HCT116 (cell line): ENCODE data around the gene MIA3. TPM values are rescaled to one million over a fixed set of nuclear protein-coding genes. Genes with fewer than 3 reads are reported as not detected.

ENCODE experiments used
- ATAC-seq: fragments of 200-7000 bp; cut with Tn5 transposase; 2 replicates; pipeline ENCODE4 v1.9.1; 2020; ENCODE audit warnings: mild to moderate bottlenecking, moderate library complexity
- BruUV-seq: library from RNA; stranded (reverse); fragments of 400-500 nt; replicated peaks from 2 replicates; lab custom pipeline; 2021; lab: Mats Ljungman, UMichigan
- CTCF ChIA-PET: fragments of 300-600 bp; sonication (Branson Sonifier 250); formaldehyde crosslinking; loops from one replicate; lab custom pipeline; 2021; ENCODE audit warnings: antibody characterized with exemption; lab: Charles Lee
- POLR2A ChIA-PET: fragments of 300-600, 350-600 bp; sonication (Branson Sonifier 250); formaldehyde crosslinking; loops from one replicate; lab custom pipeline; 2021; ENCODE audit warnings: antibody characterized with exemption; lab: Charles Lee
- RAD21 ChIA-PET, 2 experiments: fragments of 300-600 bp; sonication (Branson Sonifier 250); formaldehyde crosslinking; loops; one replicate each; lab custom pipeline; 2023; ENCODE audit warnings: low total read pairs in 2 of 2; ENCODE audit not compliant: uncharacterized antibody in 2 of 2, unreplicated experiment in 2 of 2, low non-redundant PET in 1 of 2; lab: Charles Lee
- DNase-seq: peaks from one replicate; pipeline ENCODE4 v3.0.0-alpha.2; 2010; ENCODE audit warnings: low read depth, low spot score
- H2AFZ ChIP-seq: fragments of 200-600 bp; shearing (Covaris generic), sonication (generic); 2 replicates; pipeline ENCODE4 v1.6.1; 2017; ENCODE audit warnings: low read depth, mixed run types, mixed read lengths, antibody characterized with exemption, low read length; ENCODE audit not compliant: poor library complexity, severe bottlenecking
- H3K27ac ChIP-seq: 2 replicates; pipeline ENCODE4 v1.5.1; 2012; ENCODE audit warnings: low read depth, low read length
- H3K27me3 ChIP-seq: fragments of 200-600 bp; sonication (generic); 2 replicates; pipeline ENCODE4 v1.6.1; 2016; ENCODE audit warnings: mixed run types, low read length, mixed read lengths; ENCODE audit not compliant: insufficient read depth
- H3K36me3 ChIP-seq, 2 experiments: fragments of 200-500 bp in 1 of 2; fragments of 200-600 bp in 1 of 2; sonication (Bioruptor generic) in 1 of 2; sonication (generic) in 1 of 2; 2 replicates each; pipeline versions ENCODE4 v1.5.1 to v1.6.1; 2014 to 2016; ENCODE audit warnings: low read length in 2 of 2, inconsistent platforms in 1 of 2, mixed read lengths in 1 of 2, mixed run types in 1 of 2; ENCODE audit not compliant: insufficient read depth in 2 of 2, control insufficient read depth in 1 of 2
- H3K4me1 ChIP-seq, 2 experiments: fragments of 200-600 bp in 1 of 2; sonication (generic) in 1 of 2; 2 replicates each; pipeline versions ENCODE4 v1.5.1 to v1.6.1; 2012 to 2017; ENCODE audit warnings: low read length in 2 of 2, inconsistent platforms in 1 of 2, mild to moderate bottlenecking in 1 of 2, mixed read lengths in 1 of 2, mixed run types in 1 of 2, moderate library complexity in 1 of 2; ENCODE audit not compliant: insufficient read depth in 2 of 2, control insufficient read depth in 1 of 2
- H3K4me2 ChIP-seq: fragments of 200-600 bp; sonication (generic); 2 replicates; pipeline ENCODE4 v1.6.1; 2017; ENCODE audit warnings: mixed run types, low read length, mixed read lengths
- H3K4me3 ChIP-seq, 2 experiments: fragments of 200-600 bp in 1 of 2; sonication (generic) in 1 of 2; replicated peaks in 1 of 2; 2 replicates each; pipeline ENCODE4 v1.5.1; 2011 to 2016; ENCODE audit warnings: low read length in 2 of 2, control low read depth in 1 of 2, low read depth in 1 of 2, mild to moderate bottlenecking in 1 of 2, mixed read lengths in 1 of 2, mixed run types in 1 of 2
- H3K79me2 ChIP-seq: fragments of 200-600 bp; sonication (generic); 2 replicates; pipeline ENCODE4 v1.6.1; 2017; ENCODE audit warnings: mild to moderate bottlenecking, mixed run types, low read length, moderate library complexity, mixed read lengths; ENCODE audit not compliant: insufficient read depth
- H3K9ac ChIP-seq: fragments of 200-600 bp; sonication (generic); 2 replicates; pipeline ENCODE4 v1.6.1; 2016; ENCODE audit warnings: low read length, mixed read lengths
- H3K9me2 ChIP-seq: fragments of 200-600 bp; sonication (generic), shearing (Covaris generic); 2 replicates; pipeline ENCODE4 v1.6.1; 2017; ENCODE audit warnings: mixed run types, mild to moderate bottlenecking, moderate library complexity; ENCODE audit not compliant: insufficient read depth
- H3K9me3 ChIP-seq, 2 experiments: fragments of 200-500 bp in 1 of 2; fragments of 200-600 bp in 1 of 2; sonication (Bioruptor generic) in 1 of 2; sonication (generic) in 1 of 2; 2 replicates each; pipeline ENCODE4 v1.6.1; 2014 to 2017; ENCODE audit warnings: low read length in 2 of 2, mixed read lengths in 2 of 2, inconsistent platforms in 1 of 2, low read depth in 1 of 2, mild to moderate bottlenecking in 1 of 2, mixed run types in 1 of 2, moderate library complexity in 1 of 2; ENCODE audit not compliant: control insufficient read depth in 1 of 2, insufficient read depth in 1 of 2
- H4K20me1 ChIP-seq: fragments of 200-600 bp; sonication (generic), shearing (Covaris generic); 2 replicates; pipeline ENCODE4 v1.6.1; 2017; ENCODE audit warnings: mixed run types, mild to moderate bottlenecking, moderate library complexity; ENCODE audit not compliant: insufficient read depth
- ATF3 ChIP-seq: IDR thresholded peaks from 2 replicates; pipeline ENCODE4 v1.6.1; 2012
- CBX3 ChIP-seq: IDR thresholded peaks from 2 replicates; pipeline ENCODE4 v1.6.1; 2012; ENCODE audit warnings: low read depth
- CEBPB ChIP-seq: IDR thresholded peaks from 2 replicates; pipeline ENCODE4 v1.6.1; 2012; ENCODE audit warnings: low read depth
- CTCF ChIP-seq, 3 experiments: fragments of 200-600 bp in 1 of 3; sonication (generic) in 1 of 3; IDR thresholded peaks in 2 of 3; conservative IDR thresholded peaks in 1 of 3; 2 replicates each; pipeline ENCODE4 v1.5.1; 2012 to 2017; ENCODE audit warnings: low read depth in 2 of 3, low read length in 2 of 3, antibody characterized with exemption in 1 of 3, borderline replicate concordance in 1 of 3, control low read depth in 1 of 3, mild to moderate bottlenecking in 1 of 3, mixed read lengths in 1 of 3, mixed run types in 1 of 3, moderate library complexity in 1 of 3; ENCODE audit not compliant: insufficient read depth in 1 of 3
- EGR1 ChIP-seq: IDR thresholded peaks from 2 replicates; pipeline ENCODE4 v1.6.1; 2012; ENCODE audit warnings: low read depth
- ELF1 ChIP-seq: IDR thresholded peaks from 2 replicates; pipeline ENCODE4 v1.6.1; 2012; ENCODE audit warnings: low read depth, borderline replicate concordance
- EZH2 ChIP-seq: fragments of 200-600 bp; sonication (generic); IDR thresholded peaks from 2 replicates; pipeline ENCODE4 v1.6.1; 2017; ENCODE audit warnings: antibody characterized with exemption, mixed run types
- FOSL1 ChIP-seq: IDR thresholded peaks from 2 replicates; pipeline ENCODE4 v1.6.1; 2012; ENCODE audit warnings: low read depth
- JUND ChIP-seq: IDR thresholded peaks from 2 replicates; pipeline ENCODE4 v1.6.1; 2012
- POLR2A ChIP-seq: IDR thresholded peaks from 2 replicates; pipeline ENCODE4 v1.7.0; 2011; ENCODE audit warnings: borderline replicate concordance; ENCODE audit not compliant: insufficient read depth, insufficient read length; ENCODE audit errors: extremely low read depth
- POLR2AphosphoS5 ChIP-seq: IDR thresholded peaks from 2 replicates; pipeline ENCODE4 v1.6.1; 2011; ENCODE audit warnings: mild to moderate bottlenecking, low read depth, low read length, moderate library complexity
- SIN3A ChIP-seq: IDR thresholded peaks from 2 replicates; pipeline ENCODE4 v1.6.1; 2012; ENCODE audit warnings: low read depth
- SP1 ChIP-seq: IDR thresholded peaks from 2 replicates; pipeline ENCODE4 v1.6.1; 2012; ENCODE audit warnings: low read depth
- SRF ChIP-seq: IDR thresholded peaks from 2 replicates; pipeline ENCODE4 v1.6.1; 2012; ENCODE audit warnings: low read depth
- TCF7L2 ChIP-seq: IDR thresholded peaks from 2 replicates; pipeline ENCODE4 v1.7.0; 2011; ENCODE audit warnings: borderline replicate concordance, inconsistent platforms; ENCODE audit not compliant: insufficient read depth, insufficient read length; ENCODE audit errors: extremely low read depth
- YY1 ChIP-seq: IDR thresholded peaks from 2 replicates; pipeline ENCODE4 v1.6.1; 2011; ENCODE audit warnings: low read length, low read depth, moderate library complexity, mild to moderate bottlenecking; ENCODE audit not compliant: insufficient replicate concordance; ENCODE audit errors: extremely low read depth
- ZNF274 ChIP-seq: fragments of 200-500 bp; sonication (Bioruptor generic); IDR thresholded peaks from 2 replicates; pipeline ENCODE4 v1.6.1; 2014; ENCODE audit warnings: mild to moderate bottlenecking, low read depth, low read length, inconsistent platforms
- intact Hi-C: fragments of 100-400 bp; cut with micrococcal nuclease; formaldehyde crosslinking; loops from 2 replicates; pipeline ENCODE4 v1.10.0; 2022
- total RNA-seq: library from RNA; stranded (reverse); gene quantifications from one replicate; pipeline ENCODE4 v1.2.1, GENCODE V29; 2021; ENCODE audit not compliant: unreplicated experiment
- TF ChIP-seq, protein P1 (sequence below): IDR thresholded peaks from 2 replicates; pipeline ENCODE4 v1.6.1; 2011; ENCODE audit warnings: mild to moderate bottlenecking, low read length, moderate library complexity; ENCODE audit not compliant: insufficient replicate concordance; ENCODE audit errors: extremely low read depth
- TF ChIP-seq, protein P2 (sequence below): IDR thresholded peaks from 2 replicates; pipeline ENCODE4 v1.6.1; 2012; ENCODE audit warnings: low read depth

Gene MIA3
- total RNA-seq, 1 experiment from 2014 or later = 62.7 TPM

GRCh38 chr1:222589462-222590302 lies 28.2 kb upstream of the MIA3 start, which contains the start of gene TAF1A:
TAF1A (minus strand) TSS chr1:222589933.
- H3K27me3 ChIP-seq = no peaks in the 10 kb centered on the region
- H4K20me1 ChIP-seq = no peaks in the 10 kb centered on the region
- peaks cover 50% of the 10 kb centered on the region for H3K79me2 ChIP-seq
- H3K9ac ChIP-seq = peak within 1 kb of the TSS; percentile 83
- H2AFZ ChIP-seq = peak within 1 kb of the TSS; percentile 64
- peak within 1 kb of the TSS; percentile 74 to 84 for H3K4me3 ChIP-seq
- TSS peak; percentile 76 for BruUV-seq
- H3K36me3 ChIP-seq = peaks cover 9 to 15% of the 10 kb centered on the region in 2 experiments; a peak in 3 of 4 replicates
- POLR2A ChIA-PET = interaction anchor here (1.1 to 1.6 kb wide), 2 partner anchors 11 to 12 kb away, joined by 4 to 5 read pairs; no protein-coding TSS in a partner anchor
- peak within 1 kb of the TSS; percentile 71 for H3K27ac ChIP-seq
- no peaks in the 10 kb centered on the region for H3K9me2 ChIP-seq
- DNase-seq = peak; percentile 64
- intact Hi-C loops = no loop called here
- CTCF ChIA-PET = interaction anchor here (1.1 kb wide), 1 partner anchor 45 kb away, joined by 6 read pairs; no protein-coding TSS in a partner anchor
- RAD21 ChIA-PET = no interaction called here
- ATAC-seq = peak; percentile 99
- H3K4me2 ChIP-seq = peak within 1 kb of the TSS; percentile 88
- H3K4me1 ChIP-seq = peaks cover 0 to 16% of the 10 kb centered on the region in 2 experiments; a peak in 3 of 4 replicates
- H3K9me3 ChIP-seq = no peaks in the 10 kb centered on the region
- no peak for TF ChIP-seq EGR1
- no peak for TF ChIP-seq FOSL1
- no peak for TF ChIP-seq ATF3
- TF ChIP-seq, protein P1, sequence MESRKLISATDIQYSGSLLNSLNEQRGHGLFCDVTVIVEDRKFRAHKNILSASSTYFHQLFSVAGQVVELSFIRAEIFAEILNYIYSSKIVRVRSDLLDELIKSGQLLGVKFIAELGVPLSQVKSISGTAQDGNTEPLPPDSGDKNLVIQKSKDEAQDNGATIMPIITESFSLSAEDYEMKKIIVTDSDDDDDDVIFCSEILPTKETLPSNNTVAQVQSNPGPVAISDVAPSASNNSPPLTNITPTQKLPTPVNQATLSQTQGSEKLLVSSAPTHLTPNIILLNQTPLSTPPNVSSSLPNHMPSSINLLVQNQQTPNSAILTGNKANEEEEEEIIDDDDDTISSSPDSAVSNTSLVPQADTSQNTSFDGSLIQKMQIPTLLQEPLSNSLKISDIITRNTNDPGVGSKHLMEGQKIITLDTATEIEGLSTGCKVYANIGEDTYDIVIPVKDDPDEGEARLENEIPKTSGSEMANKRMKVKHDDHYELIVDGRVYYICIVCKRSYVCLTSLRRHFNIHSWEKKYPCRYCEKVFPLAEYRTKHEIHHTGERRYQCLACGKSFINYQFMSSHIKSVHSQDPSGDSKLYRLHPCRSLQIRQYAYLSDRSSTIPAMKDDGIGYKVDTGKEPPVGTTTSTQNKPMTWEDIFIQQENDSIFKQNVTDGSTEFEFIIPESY = no peak
- no peak for TF ChIP-seq JUND
- no peak for TF ChIP-seq SRF
- TF ChIP-seq CTCF (IDR thresholded peaks at IDR 0.05 in 2 of 3, conservative IDR thresholded peaks at IDR 0.05 in 1 of 3; ENCODE audit: borderline replicate concordance in 1 of 3, insufficient read depth in 1 of 3, low read depth in 2 of 3, low read length in 2 of 3) = no peak
- TF ChIP-seq SIN3A = peak; percentile 97
- peak; percentile 85 for TF ChIP-seq ELF1
- TF ChIP-seq, protein P2, sequence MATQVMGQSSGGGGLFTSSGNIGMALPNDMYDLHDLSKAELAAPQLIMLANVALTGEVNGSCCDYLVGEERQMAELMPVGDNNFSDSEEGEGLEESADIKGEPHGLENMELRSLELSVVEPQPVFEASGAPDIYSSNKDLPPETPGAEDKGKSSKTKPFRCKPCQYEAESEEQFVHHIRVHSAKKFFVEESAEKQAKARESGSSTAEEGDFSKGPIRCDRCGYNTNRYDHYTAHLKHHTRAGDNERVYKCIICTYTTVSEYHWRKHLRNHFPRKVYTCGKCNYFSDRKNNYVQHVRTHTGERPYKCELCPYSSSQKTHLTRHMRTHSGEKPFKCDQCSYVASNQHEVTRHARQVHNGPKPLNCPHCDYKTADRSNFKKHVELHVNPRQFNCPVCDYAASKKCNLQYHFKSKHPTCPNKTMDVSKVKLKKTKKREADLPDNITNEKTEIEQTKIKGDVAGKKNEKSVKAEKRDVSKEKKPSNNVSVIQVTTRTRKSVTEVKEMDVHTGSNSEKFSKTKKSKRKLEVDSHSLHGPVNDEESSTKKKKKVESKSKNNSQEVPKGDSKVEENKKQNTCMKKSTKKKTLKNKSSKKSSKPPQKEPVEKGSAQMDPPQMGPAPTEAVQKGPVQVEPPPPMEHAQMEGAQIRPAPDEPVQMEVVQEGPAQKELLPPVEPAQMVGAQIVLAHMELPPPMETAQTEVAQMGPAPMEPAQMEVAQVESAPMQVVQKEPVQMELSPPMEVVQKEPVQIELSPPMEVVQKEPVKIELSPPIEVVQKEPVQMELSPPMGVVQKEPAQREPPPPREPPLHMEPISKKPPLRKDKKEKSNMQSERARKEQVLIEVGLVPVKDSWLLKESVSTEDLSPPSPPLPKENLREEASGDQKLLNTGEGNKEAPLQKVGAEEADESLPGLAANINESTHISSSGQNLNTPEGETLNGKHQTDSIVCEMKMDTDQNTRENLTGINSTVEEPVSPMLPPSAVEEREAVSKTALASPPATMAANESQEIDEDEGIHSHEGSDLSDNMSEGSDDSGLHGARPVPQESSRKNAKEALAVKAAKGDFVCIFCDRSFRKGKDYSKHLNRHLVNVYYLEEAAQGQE = no peak
- no peak for TF ChIP-seq YY1
- peak; percentile 79 for TF ChIP-seq POLR2A
- no peak for TF ChIP-seq TCF7L2
- no peak for TF ChIP-seq CEBPB
- TF ChIP-seq ZNF274 = no peak
- TF ChIP-seq EZH2 = no peak
- TF ChIP-seq SP1 = peak; percentile 45; the same call in 1 of the 2 replicates
- TF ChIP-seq CBX3 = no peak
- TF ChIP-seq POLR2AphosphoS5 = peak; percentile 89
